Epithelial cell of esophagus (primary cell): ENCODE results near the gene PEMT.

Experiments used
- DNase-seq: peaks from one replicate; pipeline ENCODE4 v3.0.0; 2010; ENCODE audit warnings: low read depth
- H3K4me3 ChIP-seq: 2 replicates; pipeline ENCODE4 v1.5.1; 2011; ENCODE audit warnings: mild to moderate bottlenecking, low read length, control low read depth
- TF ChIP-seq, protein P1 (sequence below): IDR thresholded peaks from 2 replicates; pipeline ENCODE4 v1.5.1; 2011; ENCODE audit warnings: low read depth, mild to moderate bottlenecking, low read length, control low read depth, inconsistent platforms; ENCODE audit not compliant: insufficient read depth; ENCODE audit errors: missing control alignments

PEMT gene

DNA sequence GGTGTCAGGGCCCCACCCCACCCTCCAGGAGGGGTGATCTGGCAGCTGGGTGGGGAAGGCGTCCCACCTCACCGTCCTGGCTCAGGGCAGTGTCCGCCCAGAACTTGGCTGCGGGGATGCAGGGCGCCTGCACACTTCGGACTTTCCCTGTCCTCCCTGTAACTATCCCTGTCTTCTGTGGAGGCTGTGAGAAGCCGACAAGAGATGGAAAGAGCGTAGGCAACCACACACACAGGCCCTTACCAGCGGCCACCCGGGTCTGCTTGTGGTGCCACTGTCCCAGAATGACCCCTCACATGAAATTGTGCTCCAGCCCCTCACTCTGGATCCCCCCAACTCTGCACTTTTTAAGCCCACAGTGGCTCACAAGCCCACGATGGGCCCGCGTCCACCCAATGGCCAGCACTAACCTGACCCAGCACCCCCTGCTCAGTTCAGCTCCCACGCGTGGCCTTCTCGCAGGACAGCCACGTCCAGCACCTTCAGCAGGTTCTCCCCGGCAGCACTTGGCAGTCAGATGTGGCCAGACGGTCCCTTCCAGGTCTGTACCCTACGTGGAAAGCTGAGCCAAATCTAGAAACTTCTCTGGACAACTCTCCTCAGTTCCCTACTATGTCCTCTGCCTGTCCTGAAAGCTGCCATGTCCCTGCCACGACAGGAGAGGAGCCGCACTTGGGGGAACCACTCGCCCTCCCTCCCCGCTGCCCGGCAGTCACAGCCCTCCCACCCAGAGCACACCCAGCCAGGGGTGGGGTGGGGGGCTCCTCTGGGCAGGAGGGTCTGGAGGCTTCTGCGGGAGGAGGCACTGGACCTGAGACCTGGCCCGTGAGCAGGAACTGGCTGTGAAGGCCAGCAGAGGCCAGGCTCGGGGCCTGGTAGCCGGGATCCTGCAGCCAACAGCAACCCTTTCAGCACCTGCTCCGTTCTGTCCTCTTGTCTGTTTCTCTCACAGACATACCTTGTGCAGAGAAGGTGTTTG is 38.0 kb downstream of the PEMT start:
- DNase-seq = no peak
- no peak overlapping the region for H3K4me3 ChIP-seq
- TF ChIP-seq, protein P1, sequence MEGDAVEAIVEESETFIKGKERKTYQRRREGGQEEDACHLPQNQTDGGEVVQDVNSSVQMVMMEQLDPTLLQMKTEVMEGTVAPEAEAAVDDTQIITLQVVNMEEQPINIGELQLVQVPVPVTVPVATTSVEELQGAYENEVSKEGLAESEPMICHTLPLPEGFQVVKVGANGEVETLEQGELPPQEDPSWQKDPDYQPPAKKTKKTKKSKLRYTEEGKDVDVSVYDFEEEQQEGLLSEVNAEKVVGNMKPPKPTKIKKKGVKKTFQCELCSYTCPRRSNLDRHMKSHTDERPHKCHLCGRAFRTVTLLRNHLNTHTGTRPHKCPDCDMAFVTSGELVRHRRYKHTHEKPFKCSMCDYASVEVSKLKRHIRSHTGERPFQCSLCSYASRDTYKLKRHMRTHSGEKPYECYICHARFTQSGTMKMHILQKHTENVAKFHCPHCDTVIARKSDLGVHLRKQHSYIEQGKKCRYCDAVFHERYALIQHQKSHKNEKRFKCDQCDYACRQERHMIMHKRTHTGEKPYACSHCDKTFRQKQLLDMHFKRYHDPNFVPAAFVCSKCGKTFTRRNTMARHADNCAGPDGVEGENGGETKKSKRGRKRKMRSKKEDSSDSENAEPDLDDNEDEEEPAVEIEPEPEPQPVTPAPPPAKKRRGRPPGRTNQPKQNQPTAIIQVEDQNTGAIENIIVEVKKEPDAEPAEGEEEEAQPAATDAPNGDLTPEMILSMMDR = no peak

DNA sequence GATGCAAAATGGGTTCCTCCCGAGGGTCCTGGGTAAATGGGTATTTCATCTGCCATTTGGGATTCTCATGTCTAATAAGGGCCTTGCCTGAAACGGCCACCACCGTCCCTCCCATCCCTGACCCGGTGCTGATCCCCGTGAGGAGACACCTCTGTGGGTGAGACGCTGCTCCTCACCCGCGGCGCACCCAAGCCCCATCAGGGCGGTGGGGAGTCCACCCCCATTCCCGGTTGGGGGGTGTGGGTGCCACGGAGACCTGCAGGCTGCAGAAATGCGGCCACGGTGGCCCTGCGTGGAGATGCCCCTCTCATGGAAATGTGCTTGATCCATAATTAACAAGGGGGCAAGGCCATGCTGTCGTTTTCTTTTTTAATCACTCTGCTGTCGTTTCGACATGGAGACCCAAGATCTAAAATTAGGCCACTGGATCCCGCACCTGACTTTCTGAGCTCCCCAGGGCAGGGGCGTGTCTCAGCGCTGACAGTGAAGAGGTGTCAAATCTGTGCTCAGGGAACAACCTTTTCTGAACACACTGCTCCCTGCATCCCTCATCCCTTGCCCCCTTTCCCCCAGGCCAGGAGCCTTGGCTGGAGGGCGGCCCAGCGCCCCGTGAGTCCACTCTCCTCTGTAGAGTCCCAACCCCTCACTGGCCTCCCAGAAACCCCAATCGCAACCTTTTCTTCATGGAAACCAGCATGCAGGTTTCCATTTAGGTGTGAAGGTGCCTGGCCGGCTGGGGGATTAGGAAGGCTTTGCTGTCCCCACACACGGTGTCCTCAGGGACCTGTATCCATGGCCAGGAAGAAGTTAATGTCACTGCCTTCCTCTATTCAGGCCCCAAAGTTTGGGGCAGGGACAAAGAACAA is 38.9 kb downstream of the PEMT start:
- no peak for DNase-seq
- TF ChIP-seq, protein P1 = no peak

GRCh38 chr17:17551361-17551760 is 40.1 kb downstream of the PEMT start:
- TF ChIP-seq, protein P1 = no peak
- no peak for DNase-seq
- H3K4me3 ChIP-seq = no peak overlapping the region

More for the DNA sequence above, 38.9 kb downstream of the PEMT start:
- H3K4me3 ChIP-seq = no peak overlapping the region

DNA sequence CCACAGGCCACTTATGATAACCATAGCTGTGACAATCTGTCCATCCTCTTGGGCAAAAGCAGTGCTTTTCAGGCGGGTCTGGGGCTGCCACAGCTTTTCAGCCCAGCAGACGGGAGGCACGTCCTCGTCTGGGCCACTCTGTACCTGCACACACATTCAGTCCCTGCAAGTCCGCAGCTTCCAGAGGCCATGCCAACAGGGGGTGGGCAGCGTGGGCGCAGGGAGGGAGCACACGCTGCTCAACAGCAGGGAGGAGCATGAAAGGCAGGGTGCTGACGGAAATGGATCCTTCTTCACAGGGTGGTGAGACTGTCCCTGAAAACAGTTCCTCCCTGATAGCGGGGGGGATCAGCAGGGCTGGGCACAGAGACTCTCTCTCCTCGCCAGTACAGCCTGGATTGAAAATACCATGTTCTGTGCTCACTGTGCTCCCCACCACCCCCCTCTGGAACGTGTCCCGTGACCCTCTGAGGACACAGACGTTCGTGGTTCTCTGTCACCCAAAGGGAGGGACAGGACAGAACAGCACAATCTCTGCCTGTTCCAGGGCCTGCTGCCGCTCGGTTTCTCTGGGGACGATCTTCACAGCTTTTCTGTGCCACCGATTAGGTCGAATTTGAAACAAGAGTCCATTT is 41.7 kb downstream of the PEMT start:
- TF ChIP-seq, protein P1 = no peak
- no peak overlapping the region for H3K4me3 ChIP-seq
- DNase-seq = no peak

DNA sequence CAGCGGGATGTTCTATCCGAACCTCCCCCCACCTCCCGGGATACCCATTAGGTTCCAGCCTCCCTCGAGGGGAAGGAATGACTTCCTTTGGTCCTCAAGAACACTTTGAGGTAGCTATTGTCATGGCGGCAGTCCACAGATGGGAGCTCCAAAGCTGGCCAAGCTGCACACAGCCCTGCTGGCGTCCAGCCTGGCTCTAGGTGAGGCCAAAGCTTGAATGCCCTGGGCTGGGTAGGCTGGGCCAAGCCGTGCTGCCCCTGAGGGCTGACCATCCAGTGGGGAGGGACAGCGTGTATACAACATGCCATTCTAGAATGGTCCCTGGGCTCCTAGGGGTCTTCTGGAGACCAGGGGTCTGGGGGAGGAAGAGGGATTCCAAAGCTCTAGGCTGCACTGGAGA is 43.5 kb downstream of the PEMT start:
- no peak overlapping the region for H3K4me3 ChIP-seq
- TF ChIP-seq, protein P1 = no peak

GRCh38 chr17:17547210-17547764 is 44.2 kb downstream of the PEMT start:
- TF ChIP-seq, protein P1 = no peak
- DNase-seq = no peak
- no peak overlapping the region for H3K4me3 ChIP-seq

More for the DNA sequence above, 43.5 kb downstream of the PEMT start:
- DNase-seq = no peak
